ENCODE results near the gene VAV2.

DNA sequence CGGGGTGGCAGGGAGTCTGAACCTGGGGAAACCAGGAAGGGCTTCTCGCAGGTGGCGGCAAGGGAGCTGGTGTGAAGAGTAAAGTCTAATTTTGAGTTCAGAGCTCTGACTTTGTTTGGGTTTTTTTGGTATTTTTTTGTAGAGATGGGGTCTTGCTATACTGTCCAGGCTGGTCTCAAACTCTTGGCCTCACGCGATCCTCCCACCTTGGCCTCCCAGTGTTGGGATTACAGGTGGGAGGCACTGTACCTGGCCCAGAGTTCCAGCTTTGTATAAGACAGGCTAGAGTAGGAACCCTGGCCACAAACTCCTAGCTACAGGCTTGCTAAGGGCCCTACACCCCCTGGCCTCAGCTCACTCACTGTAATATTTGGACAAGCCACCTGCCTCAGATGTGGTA lies 148.9 kb downstream of the VAV2 start:
- TF ChIP-seq POLR2A (IDR thresholded peaks at IDR 0.05; ENCODE audit: low read depth, low read length) (no peak), RFX5 (IDR thresholded peaks at IDR 0.05; ENCODE audit: low read depth, low read length) (no peak), CEBPB (IDR thresholded peaks at IDR 0.05; ENCODE audit: low read depth, low read length) (no peak), RCOR1 (IDR thresholded peaks at IDR 0.05; ENCODE audit: insufficient replicate concordance, low read length) (no peak), RAD21 (IDR thresholded peaks at IDR 0.05; ENCODE audit: low read length) (no peak), CHD1 (IDR thresholded peaks at IDR 0.05; ENCODE audit: low read depth, low read length) (no peak)
- TF ChIP-seq, protein P1, sequence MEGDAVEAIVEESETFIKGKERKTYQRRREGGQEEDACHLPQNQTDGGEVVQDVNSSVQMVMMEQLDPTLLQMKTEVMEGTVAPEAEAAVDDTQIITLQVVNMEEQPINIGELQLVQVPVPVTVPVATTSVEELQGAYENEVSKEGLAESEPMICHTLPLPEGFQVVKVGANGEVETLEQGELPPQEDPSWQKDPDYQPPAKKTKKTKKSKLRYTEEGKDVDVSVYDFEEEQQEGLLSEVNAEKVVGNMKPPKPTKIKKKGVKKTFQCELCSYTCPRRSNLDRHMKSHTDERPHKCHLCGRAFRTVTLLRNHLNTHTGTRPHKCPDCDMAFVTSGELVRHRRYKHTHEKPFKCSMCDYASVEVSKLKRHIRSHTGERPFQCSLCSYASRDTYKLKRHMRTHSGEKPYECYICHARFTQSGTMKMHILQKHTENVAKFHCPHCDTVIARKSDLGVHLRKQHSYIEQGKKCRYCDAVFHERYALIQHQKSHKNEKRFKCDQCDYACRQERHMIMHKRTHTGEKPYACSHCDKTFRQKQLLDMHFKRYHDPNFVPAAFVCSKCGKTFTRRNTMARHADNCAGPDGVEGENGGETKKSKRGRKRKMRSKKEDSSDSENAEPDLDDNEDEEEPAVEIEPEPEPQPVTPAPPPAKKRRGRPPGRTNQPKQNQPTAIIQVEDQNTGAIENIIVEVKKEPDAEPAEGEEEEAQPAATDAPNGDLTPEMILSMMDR (conservative IDR thresholded peaks at IDR 0.05; ENCODE audit: low read depth, low read length): no peak
